Measurements from ENCODE around the gene WIPF1. TPM values are rescaled to one million over a fixed set of nuclear protein-coding genes. Genes with fewer than 3 reads are reported as not detected.
A peak's percentile ranks its signal among the peaks of the same experiment; 100 is the strongest.

Gene WIPF1, protein sequence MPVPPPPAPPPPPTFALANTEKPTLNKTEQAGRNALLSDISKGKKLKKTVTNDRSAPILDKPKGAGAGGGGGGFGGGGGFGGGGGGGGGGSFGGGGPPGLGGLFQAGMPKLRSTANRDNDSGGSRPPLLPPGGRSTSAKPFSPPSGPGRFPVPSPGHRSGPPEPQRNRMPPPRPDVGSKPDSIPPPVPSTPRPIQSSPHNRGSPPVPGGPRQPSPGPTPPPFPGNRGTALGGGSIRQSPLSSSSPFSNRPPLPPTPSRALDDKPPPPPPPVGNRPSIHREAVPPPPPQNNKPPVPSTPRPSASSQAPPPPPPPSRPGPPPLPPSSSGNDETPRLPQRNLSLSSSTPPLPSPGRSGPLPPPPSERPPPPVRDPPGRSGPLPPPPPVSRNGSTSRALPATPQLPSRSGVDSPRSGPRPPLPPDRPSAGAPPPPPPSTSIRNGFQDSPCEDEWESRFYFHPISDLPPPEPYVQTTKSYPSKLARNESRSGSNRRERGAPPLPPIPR
- total RNA-seq (2021; ENCODE audit: unreplicated experiment) (0.59 TPM), Bru-seq, nascent RNA (percentile 2 among the genes with signal in this experiment), BruChase-seq, experiment 1, labeled RNA remaining after a 6-hour chase (percentile 3 among the genes with signal in this experiment), BruChase-seq, experiment 2, labeled RNA remaining after a 2-hour chase (percentile 2 among the genes with signal in this experiment)
- polyA plus RNA-seq (2012), result not detected in 2 replicates
- long read RNA-seq, result 0 reads

DNA sequence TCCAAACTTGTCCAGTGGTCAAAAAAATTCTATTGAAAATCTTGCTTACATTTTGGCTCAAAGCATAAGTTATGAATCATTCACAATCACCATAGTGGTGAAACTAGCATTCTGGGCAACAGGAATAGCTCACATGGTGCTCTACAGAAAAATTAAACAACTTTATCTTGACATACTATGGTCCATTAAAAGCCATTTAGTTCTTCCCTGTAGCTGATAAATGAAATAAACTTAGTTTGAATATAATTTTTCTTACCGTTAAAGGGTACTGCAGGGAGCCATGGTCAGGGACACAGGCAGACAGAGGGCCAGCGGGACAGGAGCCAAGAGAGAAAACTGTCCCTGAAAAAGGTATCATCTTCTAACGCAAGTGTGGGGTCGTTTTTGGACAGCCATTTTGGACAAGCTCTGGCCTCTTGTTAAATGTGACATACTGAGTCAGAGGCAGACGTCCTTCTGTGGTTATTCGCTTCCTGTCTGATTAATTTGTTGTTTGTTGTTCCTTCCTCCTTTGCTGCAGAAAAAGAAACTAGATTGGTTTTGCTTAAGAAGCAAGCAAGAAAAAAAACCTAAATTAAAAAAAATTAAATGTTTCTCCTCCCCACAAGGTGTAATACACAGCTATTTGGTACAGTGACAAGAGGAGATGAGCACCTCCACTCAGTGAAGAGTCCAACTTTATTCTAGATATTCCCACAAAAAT, at the start of gene WIPF1:
Gene WIPF1, minus strand, starts transcription at position 460 of the 703 bp plus-strand sequence. CDS start 12,231 bp downstream, outside the sequence.
- Histone ChIP-seq H3K9me3 (ENCODE audit: control insufficient read depth in 1 of 2, insufficient read depth in 1 of 2, low read depth in 1 of 2, low read length in 2 of 2) (no peaks in the 10 kb centered on the region), H3K4me2 (ENCODE audit: low read length) (no peak within 1 kb of the TSS), H2AFZ (ENCODE audit: low read depth, low read length, poor library complexity, severe bottlenecking) (peak within 1 kb of the TSS; percentile 20), H4K20me1 (ENCODE audit: insufficient read depth) (no peaks in the 10 kb centered on the region), H3K9ac (ENCODE audit: low read length) (no peak within 1 kb of the TSS), H3K9me2 (ENCODE audit: insufficient read depth) (no peaks in the 10 kb centered on the region), H3K36me3 (ENCODE audit: control insufficient read depth in 1 of 2, insufficient read depth in 2 of 2, low read length in 2 of 2) (no peaks in the 10 kb centered on the region), H3K27me3 (ENCODE audit: insufficient read depth, low read length) (no peaks in the 10 kb centered on the region), H3K4me3 (replicated peaks in 1 of 2; ENCODE audit: low read depth in 1 of 2, low read length in 2 of 2) (no peak within 1 kb of the TSS), H3K27ac (ENCODE audit: low read depth, low read length) (no peak within 1 kb of the TSS), H3K4me1 (ENCODE audit: control insufficient read depth in 1 of 2, insufficient read depth in 2 of 2, low read length in 2 of 2) (no peaks in the 10 kb centered on the region), H3K79me2 (ENCODE audit: insufficient read depth, low read length) (no peaks in the 10 kb centered on the region)
- ChIA-PET RAD21 (ENCODE audit: low non-redundant PET in 1 of 2, low total read pairs in 2 of 2, uncharacterized antibody in 2 of 2, unreplicated experiment in 2 of 2) (no interaction called here), CTCF (interaction anchor here (1.8 kb wide), 1 partner anchor 13 kb away, joined by 3 read pairs; no protein-coding TSS in a partner anchor), POLR2A (no interaction called here)
- intact Hi-C loops (cut with micrococcal nuclease), result no loop called here
- no peak for ATAC-seq
- no TSS peak for BruUV-seq (replicated peaks)
- TF ChIP-seq, protein P1, sequence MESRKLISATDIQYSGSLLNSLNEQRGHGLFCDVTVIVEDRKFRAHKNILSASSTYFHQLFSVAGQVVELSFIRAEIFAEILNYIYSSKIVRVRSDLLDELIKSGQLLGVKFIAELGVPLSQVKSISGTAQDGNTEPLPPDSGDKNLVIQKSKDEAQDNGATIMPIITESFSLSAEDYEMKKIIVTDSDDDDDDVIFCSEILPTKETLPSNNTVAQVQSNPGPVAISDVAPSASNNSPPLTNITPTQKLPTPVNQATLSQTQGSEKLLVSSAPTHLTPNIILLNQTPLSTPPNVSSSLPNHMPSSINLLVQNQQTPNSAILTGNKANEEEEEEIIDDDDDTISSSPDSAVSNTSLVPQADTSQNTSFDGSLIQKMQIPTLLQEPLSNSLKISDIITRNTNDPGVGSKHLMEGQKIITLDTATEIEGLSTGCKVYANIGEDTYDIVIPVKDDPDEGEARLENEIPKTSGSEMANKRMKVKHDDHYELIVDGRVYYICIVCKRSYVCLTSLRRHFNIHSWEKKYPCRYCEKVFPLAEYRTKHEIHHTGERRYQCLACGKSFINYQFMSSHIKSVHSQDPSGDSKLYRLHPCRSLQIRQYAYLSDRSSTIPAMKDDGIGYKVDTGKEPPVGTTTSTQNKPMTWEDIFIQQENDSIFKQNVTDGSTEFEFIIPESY (IDR thresholded peaks at IDR 0.05; ENCODE audit: extremely low read depth, insufficient replicate concordance, low read length), result no peak
- no peak for TF ChIP-seq SRF (IDR thresholded peaks at IDR 0.05; ENCODE audit: low read depth)
- no peak for TF ChIP-seq ZNF274 (IDR thresholded peaks at IDR 0.05; ENCODE audit: low read depth, low read length)
- TF ChIP-seq POLR2AphosphoS5 (IDR thresholded peaks at IDR 0.05; ENCODE audit: low read depth, low read length), result no peak
- TF ChIP-seq, protein P2, sequence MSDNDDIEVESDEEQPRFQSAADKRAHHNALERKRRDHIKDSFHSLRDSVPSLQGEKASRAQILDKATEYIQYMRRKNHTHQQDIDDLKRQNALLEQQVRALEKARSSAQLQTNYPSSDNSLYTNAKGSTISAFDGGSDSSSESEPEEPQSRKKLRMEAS (IDR thresholded peaks at IDR 0.05), result no peak
- TF ChIP-seq CBX3 (IDR thresholded peaks at IDR 0.05; ENCODE audit: low read depth), result no peak
- no peak for TF ChIP-seq CEBPB (IDR thresholded peaks at IDR 0.05; ENCODE audit: low read depth)
- no peak for TF ChIP-seq ELF1 (IDR thresholded peaks at IDR 0.05; ENCODE audit: borderline replicate concordance, low read depth)
- no peak for TF ChIP-seq EZH2 (IDR thresholded peaks at IDR 0.05)
- no peak for DNase-seq (ENCODE audit: low read depth, low spot score)

Data from HCT116 (cell line).